Heart left ventricle (tissue), 16 donors: ENCODE measurements around the gene FAF1. TPM values are rescaled to one million over a fixed set of nuclear protein-coding genes. Genes with fewer than 3 reads are reported as not detected.

Source experiments
- ATAC-seq, 4 donors: fragments of 200-7000 bp; cut with Tn5 transposase; one replicate each; pipeline ENCODE4 v1.9.1; 2020 to 2022; ENCODE audit warnings: moderate library complexity in 4 of 4, mild to moderate bottlenecking in 3 of 4, moderate number of reproducible peaks in 1 of 4
- DNase-seq, 5 donors: peaks; one replicate each; pipeline ENCODE4 v3.0.0-alpha.2; 2020
- H3K27ac ChIP-seq, 12 donors: fragments of 200-600 bp; sonication (generic) in 4 of 12; one replicate each; pipeline versions ENCODE4 v1.5.0 to v1.8.0; 2016 to 2022; ENCODE audit warnings: mild to moderate bottlenecking in 2 of 12
- H3K27me3 ChIP-seq, 9 donors: fragments of 200-600 bp; sonication (generic) in 2 of 9; one replicate each; pipeline versions ENCODE4 v1.5.1 to v1.8.0; 2016 to 2022; ENCODE audit warnings: mild to moderate bottlenecking in 3 of 9
- H3K36me3 ChIP-seq, 9 donors: fragments of 200-600 bp; sonication (generic) in 2 of 9; one replicate each; pipeline versions ENCODE4 v1.5.0 to v1.8.0; 2018 to 2022; ENCODE audit warnings: mild to moderate bottlenecking in 2 of 9
- H3K4me1 ChIP-seq, 12 donors: fragments of 200-600 bp; sonication (generic) in 4 of 12; one replicate each; pipeline versions ENCODE4 v1.5.0 to v1.8.0; 2016 to 2022; ENCODE audit warnings: mild to moderate bottlenecking in 3 of 12
- H3K4me3 ChIP-seq, 12 donors: fragments of 200-600 bp; sonication (generic) in 4 of 12; one replicate each; pipeline versions ENCODE4 v1.5.0 to v1.8.0; 2017 to 2022; ENCODE audit warnings: mild to moderate bottlenecking in 9 of 12, moderate library complexity in 4 of 12
- H3K9me3 ChIP-seq, 12 donors: fragments of 200-600 bp; sonication (generic) in 4 of 12; one replicate each; pipeline versions ENCODE4 v1.5.0 to v1.8.0; 2016 to 2022; ENCODE audit warnings: mild to moderate bottlenecking in 1 of 12
- CTCF ChIP-seq, 12 donors: fragments of 200-600 bp; sonication (generic) in 4 of 12; IDR thresholded peaks; one replicate each; pipeline versions ENCODE4 v1.5.0 to v1.8.0; 2018 to 2022; ENCODE audit warnings: antibody characterized with exemption in 12 of 12, mild to moderate bottlenecking in 5 of 12
- POLR2A ChIP-seq, 2 donors: fragments of 450-650 bp; IDR thresholded peaks; one replicate each; pipeline ENCODE4 v1.6.1; 2017; ENCODE audit warnings: antibody characterized with exemption in 2 of 2, mild to moderate bottlenecking in 2 of 2, moderate library complexity in 2 of 2
- whole genome bisulfite sequencing, 4 donors: extraction: QIAGEN DNeasy Blood & Tissue Kit in 2 of 4; methylation state at CpG; one replicate each; pipeline versions ENCODE4 v1.1.5 to v1.1.7; 2013 to 2018; 5-methylcytosine and 5-hydroxymethylcytosine counted together
- intact Hi-C, 10 donors: fragments of 100-400 bp; cut with DNase I; formaldehyde crosslinking; loops; one replicate each; pipeline versions ENCODE4 v1.11.1 to v1.14.2; 2022
- polyA plus RNA-seq, 2 donors: library from polyadenylated mRNA; stranded (reverse); fragments of 200-250 nt; gene quantifications; one replicate each; pipeline ENCODE4 v1.2.3, GENCODE V29; 2013
- total RNA-seq, 9 donors: library from RNA; depleted of rRNA in 2 of 9; stranded (reverse); fragments of >200 nt in 2 of 9; fragmentation: NEBNext Ultra II Directional in 3 of 9; extraction: Animal tissue kit (Norgen Biotek cat#: 25700) in 3 of 9; gene quantifications; one replicate each; pipeline versions ENCODE4 v1.1.0 to v1.2.4, GENCODE V29; 2016 to 2023
- donor health status: ischemic (EF 13 %, LVEDD 7.1; RV severe dilation, severe dysfunction).
- donor health status: healthy with polysubstance abuse.
- donor health status: DM: no; HTN: yes; CAD: no.
- donor health status: DM: no; HTN: no; CAD: no.
- donor health status: ischemic (EF 25% LVEDD 6.9; RV normal size, moderate dysfunction).
- donor health status: ischemic (EF 25% LVEDD 5.7; RV mildly dilated, moderate dysfunction).
- donor health status: healthy.
- donor health status: DM: yes; HTN: yes; CAD: no.
- donor health status: ischemic (EF 35%, LVEDD 5.7; RV mildly dilated, moderate dysfunction).
- donor health status: nonischemic (EF 11% LVEDD 7.7; RV severe dilation, severe dysfunction).
- donor health status: DM: yes; HTN: yes; CAD: no.
- donor health status: PGD.
- donor health status: ischemic (EF 29% LVEDD 5.4; RV normal size, mild dysfunction).
- donor health status: nonischemic (EF 23%, LVEDD 6.1; RV moderate dilation, normal function).

The FAF1 gene
- total and polyA plus RNA-seq, 11 donors, result 41.0 to 112 (median 81.3) TPM

DNA sequence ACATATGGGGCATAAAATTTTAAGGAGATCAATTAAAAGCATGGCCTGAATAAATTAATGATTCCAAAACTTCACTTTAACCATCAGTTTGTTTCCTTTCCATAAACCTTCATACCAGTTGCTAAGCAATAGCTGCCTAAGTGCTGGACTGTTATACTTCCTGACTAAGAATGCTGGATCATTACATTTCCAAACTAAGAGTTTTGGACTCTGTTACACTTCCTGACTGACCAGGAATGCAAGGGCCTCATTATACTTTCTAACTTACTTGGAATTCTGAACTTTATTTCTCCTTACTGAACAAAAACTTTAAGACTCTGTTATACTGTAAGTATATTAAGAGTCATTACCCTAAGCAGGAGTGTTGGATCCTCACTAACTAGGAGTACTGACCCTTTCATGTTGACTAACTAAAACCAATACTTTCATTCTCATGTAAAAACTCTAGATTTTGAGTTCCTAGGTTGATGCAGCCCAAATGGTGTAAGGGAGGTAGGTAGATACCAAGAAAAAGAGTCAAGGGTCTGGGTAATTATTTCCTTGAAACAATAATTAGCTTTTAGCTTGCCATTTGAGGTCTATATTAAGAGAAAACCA is 118.2 kb downstream of the FAF1 start:
- TF ChIP-seq CTCF (IDR thresholded peaks at IDR 0.05) (no peak), POLR2A (IDR thresholded peaks at IDR 0.05) (no peak)
- H3K4me1 ChIP-seq, result peaks cover 0 to 15% (median 6%) of the 10 kb centered on the region in 12 donors
- no peaks in the 10 kb centered on the region for H3K36me3 ChIP-seq
- H3K9me3 ChIP-seq, result peaks cover 0 to 5% (median 0%) of the 10 kb centered on the region in 12 donors
- no peak for DNase-seq
- H3K27me3 ChIP-seq, result no peaks in the 10 kb centered on the region
- H3K27ac ChIP-seq, result peak overlapping the region in 2 of 12 donors; percentile 11 to 26
- peak in 3 of 4 donors; percentile 50 to 69 (median 53) for ATAC-seq
- intact Hi-C loops, result no loop called here
- H3K4me3 ChIP-seq, result no peak overlapping the region

DNA sequence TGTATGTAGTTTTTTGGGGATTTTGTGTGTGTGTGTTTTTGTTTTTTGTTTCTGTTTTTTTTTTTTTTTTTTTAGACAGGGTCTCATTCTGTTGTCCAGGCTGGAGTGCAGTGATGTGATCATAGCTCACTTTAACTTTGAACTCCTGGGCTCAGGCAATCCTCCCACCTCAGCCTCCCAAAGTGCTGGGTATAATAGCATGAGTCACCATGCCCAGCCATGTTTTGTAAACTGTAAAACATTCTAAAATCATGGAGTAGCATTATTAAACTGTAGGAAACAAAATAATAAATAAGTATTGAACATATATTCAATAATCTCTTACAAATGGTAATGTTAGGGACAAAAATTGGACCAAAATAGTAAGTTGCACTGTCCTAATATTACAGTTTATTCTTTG is 124.0 kb downstream of the FAF1 start:
- Histone ChIP-seq H3K36me3 (no peaks in the 10 kb centered on the region), H3K27me3 (no peaks in the 10 kb centered on the region), H3K27ac (no peak overlapping the region), H3K4me1 (peaks cover 0 to 17% (median under 1%) of the 10 kb centered on the region in 12 donors), H3K9me3 (no peaks in the 10 kb centered on the region), H3K4me3 (no peak overlapping the region)
- ATAC-seq (no peak), DNase-seq (no peak)
- intact Hi-C loops, result no loop called here
- TF ChIP-seq CTCF (IDR thresholded peaks at IDR 0.05) (no peak), POLR2A (IDR thresholded peaks at IDR 0.05) (no peak)

GRCh38 chr1:50833216-50833615 is 126.9 kb downstream of the FAF1 start:
- intact Hi-C loops, result no loop called here
- Histone ChIP-seq H3K36me3 (no peaks in the 10 kb centered on the region), H3K27me3 (no peaks in the 10 kb centered on the region), H3K4me3 (no peak overlapping the region), H3K9me3 (no peaks in the 10 kb centered on the region), H3K4me1 (peaks cover 0 to 33% (median 14%) of the 10 kb centered on the region in 12 donors), H3K27ac (no peak overlapping the region)
- ATAC-seq, result no peak
- DNase-seq, result no peak
- 97 to 100% (median 99%) methylated on average over 1 of the region's 1 CpG for WGBS, 4 donors
- TF ChIP-seq CTCF (IDR thresholded peaks at IDR 0.05) (no peak), POLR2A (IDR thresholded peaks at IDR 0.05) (no peak)

DNA sequence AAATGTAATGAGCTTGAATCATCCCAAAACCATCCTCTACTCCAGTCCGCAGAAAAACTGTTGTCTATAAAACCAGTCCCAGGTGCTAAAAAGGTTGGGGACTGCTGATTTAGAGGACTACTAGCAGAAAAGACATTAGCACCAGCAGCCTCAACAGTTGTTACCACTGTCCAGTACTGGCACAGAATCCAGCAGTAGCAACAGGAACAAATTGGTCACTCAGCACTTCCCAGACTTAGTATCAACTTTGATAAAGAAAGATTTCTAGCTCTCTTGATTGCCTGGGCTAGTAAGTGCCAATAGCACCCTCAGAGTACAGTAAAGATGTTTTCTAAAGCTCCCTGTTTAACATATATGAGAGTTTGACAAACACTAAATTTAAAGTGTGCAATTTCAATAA is 127.9 kb downstream of the FAF1 start:
- no peak for DNase-seq
- Histone ChIP-seq H3K4me3 (no peak overlapping the region), H3K9me3 (no peaks in the 10 kb centered on the region), H3K27ac (no peak overlapping the region), H3K36me3 (no peaks in the 10 kb centered on the region), H3K4me1 (peaks cover 0 to 33% (median 14%) of the 10 kb centered on the region in 12 donors), H3K27me3 (no peaks in the 10 kb centered on the region)
- intact Hi-C loops, result no loop called here
- WGBS, 4 donors, result 92 to 100% (median 98%) methylated on average over 1 of the region's 1 CpG
- peak in 2 of 4 donors; percentile 56 to 69 for ATAC-seq
- TF ChIP-seq POLR2A (IDR thresholded peaks at IDR 0.05) (no peak), CTCF (IDR thresholded peaks at IDR 0.05) (no peak)
